K562 (cell line): ENCODE data around the gene MTA2. TPM values are rescaled to one million over a fixed set of nuclear protein-coding genes. Genes with fewer than 3 reads are reported as not detected.
A peak's percentile ranks its signal among the peaks of the same experiment; 100 is the strongest.

Source experiments
- ATAC-seq: fragments of 200-7000 bp; cut with Tn5 transposase; 3 replicates; pipeline ENCODE4 v1.9.1; 2020; ENCODE audit warnings: moderate library complexity
- BruUV-seq: library from RNA; stranded (reverse); fragments of 400-500 nt; replicated peaks from 2 replicates; lab custom pipeline; 2021; lab: Mats Ljungman, UMichigan
- CTCF ChIA-PET: fragments of 300-600 bp; formaldehyde crosslinking; extraction: SDS; loops from one replicate; lab custom pipeline; 2021; ENCODE audit warnings: low intra/inter-chr PET ratio; lab: Yijun Ruan, JAX
- POLR2A ChIA-PET: fragments of 300-600, 350-650 bp; sonication (Branson Sonifier 250); formaldehyde crosslinking; extraction: SDS; loops from one replicate; lab custom pipeline; 2021; ENCODE audit warnings: antibody characterized with exemption, inconsistent platforms; lab: Yijun Ruan, JAX
- DNase-seq, 4 experiments: peaks; one replicate each; pipeline versions ENCODE4 v3.0.0 to v3.0.0-alpha.2; 2011 to 2018; ENCODE audit warnings: low spot score in 3 of 4, mixed read lengths in 3 of 4; ENCODE audit errors: extremely low read depth in 1 of 4
- FAIRE-seq: peaks from 2 replicates; lab custom pipeline; 2011; peaks lifted over from hg19 to GRCh38; lab: Jason Lieb, UNC
- H2AFZ ChIP-seq: 2 replicates; pipeline ENCODE4 v1.6.0; 2011; ENCODE audit warnings: low read depth, low read length, control low read depth, inconsistent platforms
- H3K27ac ChIP-seq: fragments of 200-600 bp; 3 replicates; pipeline ENCODE4 v1.8.0; 2011; ENCODE audit warnings: low read depth, mild to moderate bottlenecking, control low read depth, inconsistent platforms, low read length, moderate library complexity, mixed read lengths; ENCODE audit errors: extremely low read depth
- H3K27me3 ChIP-seq, 2 experiments: fragments of 300-600 bp in 1 of 2; 2 replicates in 1 of 2; 3 replicates in 1 of 2; pipeline versions ENCODE4 v1.6.0 to v1.8.0; 2011; ENCODE audit warnings: inconsistent platforms in 2 of 2, low read length in 2 of 2, mild to moderate bottlenecking in 1 of 2, mixed read lengths in 1 of 2, moderate library complexity in 1 of 2; ENCODE audit not compliant: control insufficient read depth in 2 of 2, insufficient read depth in 2 of 2
- H3K36me3 ChIP-seq: fragments of 300-600 bp; 3 replicates; pipeline ENCODE4 v1.8.0; 2011; ENCODE audit warnings: mild to moderate bottlenecking, low read length, inconsistent platforms; ENCODE audit not compliant: control insufficient read depth, insufficient read depth
- H3K4me1 ChIP-seq, 2 experiments: fragments of 200-600 bp in 1 of 2; replicated peaks in 1 of 2; 2 replicates in 1 of 2; 3 replicates in 1 of 2; pipeline versions ENCODE4 v1.5.1 to v1.8.0; 2011; ENCODE audit warnings: inconsistent platforms in 2 of 2, low read length in 2 of 2, mild to moderate bottlenecking in 1 of 2, mixed read lengths in 1 of 2, moderate library complexity in 1 of 2; ENCODE audit not compliant: control insufficient read depth in 2 of 2, insufficient read depth in 2 of 2
- H3K4me2 ChIP-seq: 2 replicates; pipeline ENCODE4 v1.6.1; 2011; ENCODE audit warnings: low read length, control low read depth, inconsistent platforms, mixed read lengths; ENCODE audit not compliant: insufficient read depth
- H3K4me3 ChIP-seq: fragments of 200-600 bp; sonication (generic), shearing (Covaris generic); 2 replicates; pipeline ENCODE4 v1.5.1; 2016; ENCODE audit warnings: control low read depth, inconsistent platforms
- H3K79me2 ChIP-seq: fragments of 200-600 bp; 3 replicates; pipeline ENCODE4 v1.8.0; 2011; ENCODE audit warnings: low read length, inconsistent platforms; ENCODE audit not compliant: control insufficient read depth, insufficient read depth
- H3K9ac ChIP-seq, 2 experiments: 2 replicates each; pipeline versions ENCODE4 v1.6.0 to v1.6.1; 2011; ENCODE audit warnings: low read depth in 2 of 2, low read length in 2 of 2, control low read depth in 1 of 2, inconsistent platforms in 1 of 2, mild to moderate bottlenecking in 1 of 2, mixed read lengths in 1 of 2; ENCODE audit not compliant: insufficient read depth in 1 of 2
- H3K9me1 ChIP-seq: one replicate; pipeline ENCODE4 v1.6.0; 2011; ENCODE audit warnings: inconsistent platforms, mild to moderate bottlenecking, low read length, moderate library complexity; ENCODE audit not compliant: control insufficient read depth, insufficient read depth
- H3K9me3 ChIP-seq: replicated peaks from 2 replicates; pipeline ENCODE4 v1.5.1; 2011; ENCODE audit warnings: low read depth, low read length, inconsistent platforms; ENCODE audit not compliant: control insufficient read depth, insufficient read depth
- H4K20me1 ChIP-seq: replicated peaks from 2 replicates; pipeline ENCODE4 v1.6.1; 2011; ENCODE audit warnings: low read length, inconsistent platforms, mixed read lengths; ENCODE audit not compliant: control insufficient read depth, insufficient read depth
- CBX1 ChIP-seq: sonication (generic); IDR thresholded peaks from 2 replicates; pipeline ENCODE4 v1.6.1; 2016; ENCODE audit warnings: antibody characterized with exemption, low read depth, mild to moderate bottlenecking
- CC2D1A ChIP-seq: fragments of 450-650 bp; IDR thresholded peaks from 2 replicates; pipeline ENCODE4 v1.6.1; 2017; ENCODE audit warnings: mild to moderate bottlenecking
- CREB1 ChIP-seq, 2 experiments: sonication (generic) in 1 of 2; formaldehyde crosslinking in 1 of 2; IDR thresholded peaks; 2 replicates each; pipeline versions ENCODE4 v1.6.1 to v1.8.0; 2012 to 2022; ENCODE audit warnings: inconsistent platforms in 1 of 2, mild to moderate bottlenecking in 1 of 2, missing genetic modification reagents in 1 of 2, moderate library complexity in 1 of 2
- CREM ChIP-seq: IDR thresholded peaks from 2 replicates; pipeline ENCODE4 v1.6.1; 2014; ENCODE audit warnings: antibody characterized with exemption, low read depth
- MAZ ChIP-seq, 2 experiments: fragments of 450-650 bp in 1 of 2; sonication (generic) in 1 of 2; formaldehyde crosslinking; IDR thresholded peaks in 1 of 2; conservative IDR thresholded peaks in 1 of 2; 2 replicates each; pipeline versions ENCODE4 v1.4.0 to v1.5.0; 2020; ENCODE audit warnings: mild to moderate bottlenecking in 1 of 2, missing genetic modification reagents in 1 of 2
- RBBP5 ChIP-seq: fragments of 200-600 bp; sonication (generic); IDR thresholded peaks from 2 replicates; pipeline ENCODE4 v1.6.1; 2012; ENCODE audit warnings: borderline replicate concordance, mild to moderate bottlenecking, low read length, control low read depth, inconsistent platforms; ENCODE audit not compliant: insufficient read depth, poor library complexity, severe bottlenecking
- RBM22 ChIP-seq: fragments of 200-400 bp; formaldehyde crosslinking; IDR thresholded peaks from 2 replicates; pipeline ENCODE4 v1.6.1; 2018; ENCODE audit warnings: low read length, low read depth; ENCODE audit not compliant: poor library complexity, severe bottlenecking
- SRF ChIP-seq, 2 experiments: fragments of 250-450, 450-650 bp in 1 of 2; sonication (Bioruptor Pico) in 1 of 2; sonication (generic) in 1 of 2; formaldehyde crosslinking; IDR thresholded peaks; 2 replicates each; pipeline versions ENCODE4 v1.5.0 to v1.5.1; 2020 to 2022; ENCODE audit warnings: mild to moderate bottlenecking in 1 of 2, missing genetic modification reagents in 1 of 2
- TAF1 ChIP-seq: IDR thresholded peaks from 2 replicates; pipeline ENCODE4 v1.6.1; 2011; ENCODE audit warnings: mild to moderate bottlenecking, low read length, moderate library complexity; ENCODE audit not compliant: insufficient read depth, control insufficient read depth, severe bottlenecking; ENCODE audit errors: extremely low read depth
- TCF15 ChIP-seq: fragments of 250-450 bp; sonication (Bioruptor Pico); IDR thresholded peaks from 2 replicates; pipeline ENCODE4 v1.8.0; 2022; ENCODE audit warnings: moderate library complexity, mild to moderate bottlenecking, inconsistent platforms
- UBTF ChIP-seq, 2 experiments: IDR thresholded peaks; 2 replicates each; pipeline ENCODE4 v1.6.1; 2012; ENCODE audit warnings: improper control_type of control experiment in 2 of 2, low read depth in 2 of 2, low read length in 2 of 2, borderline replicate concordance in 1 of 2
- ZBTB9 ChIP-seq: fragments of 450-650 bp; formaldehyde crosslinking; IDR thresholded peaks from 2 replicates; pipeline ENCODE4 v1.4.0; 2020; ENCODE audit warnings: mild to moderate bottlenecking, moderate library complexity
- ZNF695 ChIP-seq: fragments of 450-650 bp; formaldehyde crosslinking; IDR thresholded peaks from 2 replicates; pipeline ENCODE4 v1.4.0; 2020; ENCODE audit warnings: mild to moderate bottlenecking, moderate library complexity
- WGBS: fragments of 100-300 bp; shearing (Covaris generic); methylation state at CpG from one replicate; pipeline ENCODE4 v1.1.6; 2016; ENCODE audit warnings: low coverage, mixed read lengths; ENCODE audit not compliant: insufficient coverage; ENCODE audit errors: missing lambda C conversion rate; 5-methylcytosine and 5-hydroxymethylcytosine counted together
- in situ Hi-C: fragments of 300-500 bp; cut with MboI; formaldehyde crosslinking; loops from 4 replicates; pipeline ENCODE4 v1.15.0; 2018; ENCODE audit warnings: inconsistent platforms, mixed read lengths
- intact Hi-C: fragments of 100-400 bp; cut with micrococcal nuclease; formaldehyde crosslinking; loops from 2 replicates; pipeline ENCODE4 v1.14.2; 2022
- polyA plus RNA-seq, 8 experiments: library from polyadenylated mRNA; depleted of rRNA in 4 of 8; stranded (reverse) in 5 of 8; unstranded in 3 of 8; fragments of >200 nt; fragmentation: Nextera tagmentation in 2 of 8; fragmentation: Illumina TruSeq in 1 of 8; extraction: Ambion mirVana in 2 of 8; extraction: Trizol in 1 of 8; gene quantifications; 2 replicates each; pipeline versions ENCODE4 v1.2.1 to v1.2.3, GENCODE V29; 2011 to 2014; ENCODE audit warnings: inconsistent platforms in 1 of 8, missing spikeins in 1 of 8
- total RNA-seq, 7 experiments: library from RNA; depleted of rRNA in 6 of 7; stranded (reverse); fragments of >200 nt in 6 of 7; fragmentation: Illumina TruSeq in 2 of 7; extraction: Trizol in 2 of 7; gene quantifications; 2 replicates each; pipeline versions ENCODE4 v1.2.1 to v1.2.3, GENCODE V29; 2011 to 2021; ENCODE audit warnings: low replicate concordance in 1 of 7
- TF ChIP-seq, protein P1 (sequence below): sonication (generic); formaldehyde crosslinking; IDR thresholded peaks from 2 replicates; pipeline ENCODE4 v1.9.0; 2022; ENCODE audit warnings: mild to moderate bottlenecking, missing genetic modification reagents

MTA2 gene
- total and polyA plus RNA-seq, 9 of the 15 experiments (the other 6 are each of a cell fraction or from before 2014, with no cell fraction given), result 6.2 to 220 (median 172) TPM

- peak within 1 kb of the TSS; percentile 66 to 95 for H3K9ac ChIP-seq
- FAIRE-seq (no peak), DNase-seq (peak; percentile 81 to 87 (median 84)), ATAC-seq (peak; percentile 78)
- peaks cover 56 to 75% of the 10 kb centered on the region in 2 experiments for H3K4me1 ChIP-seq
- WGBS, result under 1% methylated on average over 32 of the region's 69 CpGs
- no peaks in the 10 kb centered on the region for H3K27me3 ChIP-seq
- in situ Hi-C loops (no loop called here), intact Hi-C loops (no loop called here)
- peaks cover 49% of the 10 kb centered on the region for H3K79me2 ChIP-seq
- H4K20me1 ChIP-seq, result no peaks in the 10 kb centered on the region; the same call in 1 of the 2 replicates
- H2AFZ ChIP-seq, result peak within 1 kb of the TSS; percentile 84
- ChIA-PET POLR2A (interaction anchor here (0.6 to 1.1 kb wide), 11 partner anchors 9 to 181 kb away, joined by 3 to 7 read pairs (median 4); partner anchors contain the start of genes HNRNPUL2 and TUT1), CTCF (interaction anchor here (0.5 to 2.0 kb wide), 3 partner anchors 10 to 152 kb away, joined by 3 to 6 read pairs (median 3); no protein-coding TSS in a partner anchor)
- H3K27ac ChIP-seq, result peak within 1 kb of the TSS; percentile 66
- H3K9me1 ChIP-seq, result peaks cover 6% of the 10 kb centered on the region
- no peaks in the 10 kb centered on the region for H3K36me3 ChIP-seq
- H3K4me2 ChIP-seq, result peak within 1 kb of the TSS; percentile 86
- no TSS peak for BruUV-seq
- no peaks in the 10 kb centered on the region for H3K9me3 ChIP-seq
- peak within 1 kb of the TSS; percentile 67 for H3K4me3 ChIP-seq
- TF ChIP-seq CREM (peak; percentile 19; the same call in 1 of the 2 replicates), ZNF695 (no peak), UBTF (IDR thresholded peaks at IDR 0.05; ENCODE audit: borderline replicate concordance in 1 of 2, low read depth in 2 of 2, low read length in 2 of 2) (peak; percentile 98 to 99), CREB1 (IDR thresholded peaks at IDR 0.05) (no peak), CREB1 (CRISPR knock-in tag; IDR thresholded peaks at IDR 0.05) (peak; percentile 36; the same call in 1 of the 2 replicates), SRF (CRISPR knock-in tag; IDR thresholded peaks at IDR 0.05) (0 out of 4 replicates have a peak, but pooled peaks of 1 of the 2 experiments have one; percentile 15), TAF1 (peak; percentile 50), MAZ (CRISPR knock-in tag; conservative IDR thresholded peaks at IDR 0.05 in 1 of 2, IDR thresholded peaks at IDR 0.05 in 1 of 2) (peak; percentile 53 to 83; a peak in 3 of 4 replicates), TCF15 (no peak), CBX1 (peak; percentile 74; the same call in 1 of the 2 replicates), RBBP5 (peak; percentile 72), CC2D1A (no peak), RBM22 (peak; percentile 39), ZBTB9 (CRISPR knock-in tag) (peak; percentile 85; the same call in 1 of the 2 replicates)
- TF ChIP-seq, protein P1, sequence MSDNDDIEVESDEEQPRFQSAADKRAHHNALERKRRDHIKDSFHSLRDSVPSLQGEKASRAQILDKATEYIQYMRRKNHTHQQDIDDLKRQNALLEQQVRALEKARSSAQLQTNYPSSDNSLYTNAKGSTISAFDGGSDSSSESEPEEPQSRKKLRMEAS (CRISPR knock-in tag), result 0 out of 2 replicates have a peak, but pooled peaks have one; percentile 21
Measured at GRCh38 chr11:62546244-62546928, 55.3 kb downstream of the MTA2 start, which contains the start of gene AHNAK. Gene AHNAK (minus strand): TSS chr11:62546806. CDS start chr11:62536098, 10,708 bp downstream.
